Suprapubic skin (tissue), 3 donors: ENCODE results near the gene ESYT1.

ENCODE experiments used
- POLR2A ChIP-seq, 2 donors: fragments of 450-650 bp; IDR thresholded peaks; one replicate each; pipeline ENCODE4 v1.6.1; 2017; ENCODE audit warnings: antibody characterized with exemption in 2 of 2, mild to moderate bottlenecking in 2 of 2, moderate library complexity in 2 of 2
- TF ChIP-seq, protein P1 (sequence below), 2 donors: fragments of 200-600 bp in 1 of 2; fragments of 450-650 bp in 1 of 2; sonication (generic) in 1 of 2; IDR thresholded peaks; one replicate each; pipeline ENCODE4 v1.5.1; 2016 to 2019; ENCODE audit warnings: antibody characterized with exemption in 2 of 2, mild to moderate bottlenecking in 1 of 2, moderate library complexity in 1 of 2

- TF ChIP-seq, protein P1, sequence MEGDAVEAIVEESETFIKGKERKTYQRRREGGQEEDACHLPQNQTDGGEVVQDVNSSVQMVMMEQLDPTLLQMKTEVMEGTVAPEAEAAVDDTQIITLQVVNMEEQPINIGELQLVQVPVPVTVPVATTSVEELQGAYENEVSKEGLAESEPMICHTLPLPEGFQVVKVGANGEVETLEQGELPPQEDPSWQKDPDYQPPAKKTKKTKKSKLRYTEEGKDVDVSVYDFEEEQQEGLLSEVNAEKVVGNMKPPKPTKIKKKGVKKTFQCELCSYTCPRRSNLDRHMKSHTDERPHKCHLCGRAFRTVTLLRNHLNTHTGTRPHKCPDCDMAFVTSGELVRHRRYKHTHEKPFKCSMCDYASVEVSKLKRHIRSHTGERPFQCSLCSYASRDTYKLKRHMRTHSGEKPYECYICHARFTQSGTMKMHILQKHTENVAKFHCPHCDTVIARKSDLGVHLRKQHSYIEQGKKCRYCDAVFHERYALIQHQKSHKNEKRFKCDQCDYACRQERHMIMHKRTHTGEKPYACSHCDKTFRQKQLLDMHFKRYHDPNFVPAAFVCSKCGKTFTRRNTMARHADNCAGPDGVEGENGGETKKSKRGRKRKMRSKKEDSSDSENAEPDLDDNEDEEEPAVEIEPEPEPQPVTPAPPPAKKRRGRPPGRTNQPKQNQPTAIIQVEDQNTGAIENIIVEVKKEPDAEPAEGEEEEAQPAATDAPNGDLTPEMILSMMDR (IDR thresholded peaks at IDR 0.05), result no peak
- no peak for TF ChIP-seq POLR2A (IDR thresholded peaks at IDR 0.05)
Observed at GRCh38 chr12:56154246-56154771, 26.2 kb downstream of the ESYT1 start.
